NB4 (cell line): Measurements from ENCODE around the gene VAV2.

Experiments
- MYC ChIP-seq: IDR thresholded peaks from 2 replicates; pipeline ENCODE4 v1.6.1; 2011; ENCODE audit warnings: low read depth, low read length
- POLR2A ChIP-seq: IDR thresholded peaks from 2 replicates; pipeline ENCODE4 v1.6.1; 2011; ENCODE audit warnings: mild to moderate bottlenecking; ENCODE audit not compliant: insufficient read length; ENCODE audit errors: extremely low read depth
- TF ChIP-seq, protein P1 (sequence below): IDR thresholded peaks from one replicate; pipeline ENCODE4 v1.5.1; 2012; ENCODE audit warnings: low read depth, low read length
- TF ChIP-seq, protein P2 (sequence below): IDR thresholded peaks from 2 replicates; pipeline ENCODE4 v1.6.1; 2011; ENCODE audit warnings: low read depth, low read length

DNA sequence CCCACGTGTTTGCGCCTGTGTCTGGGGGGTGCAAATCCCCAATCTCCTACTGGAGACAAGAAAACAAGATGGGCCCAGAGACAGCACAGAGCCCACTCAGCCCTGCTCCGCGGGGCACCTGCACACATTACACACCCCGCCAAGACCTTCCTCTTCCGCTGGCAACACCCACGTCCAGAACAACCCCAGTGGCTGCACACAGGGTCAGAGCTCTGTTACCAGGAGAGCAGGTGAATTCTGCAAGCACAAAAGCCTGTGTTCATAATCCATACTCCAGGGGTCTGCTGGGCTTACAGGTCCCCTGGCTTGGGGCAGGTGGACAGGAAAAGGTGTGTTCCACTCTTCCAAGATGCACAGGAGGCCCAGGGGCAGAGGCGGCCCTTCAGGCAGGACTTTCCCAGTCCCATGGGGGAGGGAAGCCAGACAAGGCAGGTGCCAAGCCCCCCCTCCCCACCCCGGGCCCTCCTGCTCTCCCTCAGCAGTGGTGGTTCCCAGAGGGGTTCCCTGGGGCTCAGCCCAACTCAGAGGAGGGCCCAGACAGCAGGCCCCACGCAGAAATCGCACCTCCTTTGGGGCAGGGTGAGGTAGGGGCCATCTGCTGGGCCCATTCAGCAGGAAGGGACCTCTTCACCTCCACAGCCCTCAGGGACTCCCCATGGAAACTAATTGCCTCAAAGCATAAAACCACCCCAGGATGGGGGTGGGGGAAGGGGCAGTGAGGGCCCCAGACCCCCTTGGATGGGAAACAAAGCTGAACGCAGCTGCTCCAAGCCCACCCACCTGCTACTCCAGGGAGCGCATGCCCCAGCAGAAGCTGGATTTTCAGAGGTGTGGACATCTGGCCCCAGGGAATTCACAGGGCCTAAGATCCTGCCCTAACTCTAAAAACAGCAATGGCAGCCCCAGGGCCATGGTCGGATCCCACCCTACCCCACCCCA, 105.3 kb downstream of the VAV2 start:
- TF ChIP-seq, protein P1, sequence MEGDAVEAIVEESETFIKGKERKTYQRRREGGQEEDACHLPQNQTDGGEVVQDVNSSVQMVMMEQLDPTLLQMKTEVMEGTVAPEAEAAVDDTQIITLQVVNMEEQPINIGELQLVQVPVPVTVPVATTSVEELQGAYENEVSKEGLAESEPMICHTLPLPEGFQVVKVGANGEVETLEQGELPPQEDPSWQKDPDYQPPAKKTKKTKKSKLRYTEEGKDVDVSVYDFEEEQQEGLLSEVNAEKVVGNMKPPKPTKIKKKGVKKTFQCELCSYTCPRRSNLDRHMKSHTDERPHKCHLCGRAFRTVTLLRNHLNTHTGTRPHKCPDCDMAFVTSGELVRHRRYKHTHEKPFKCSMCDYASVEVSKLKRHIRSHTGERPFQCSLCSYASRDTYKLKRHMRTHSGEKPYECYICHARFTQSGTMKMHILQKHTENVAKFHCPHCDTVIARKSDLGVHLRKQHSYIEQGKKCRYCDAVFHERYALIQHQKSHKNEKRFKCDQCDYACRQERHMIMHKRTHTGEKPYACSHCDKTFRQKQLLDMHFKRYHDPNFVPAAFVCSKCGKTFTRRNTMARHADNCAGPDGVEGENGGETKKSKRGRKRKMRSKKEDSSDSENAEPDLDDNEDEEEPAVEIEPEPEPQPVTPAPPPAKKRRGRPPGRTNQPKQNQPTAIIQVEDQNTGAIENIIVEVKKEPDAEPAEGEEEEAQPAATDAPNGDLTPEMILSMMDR: no peak
- TF ChIP-seq POLR2A (no peak), MYC (no peak)
- TF ChIP-seq, protein P2, sequence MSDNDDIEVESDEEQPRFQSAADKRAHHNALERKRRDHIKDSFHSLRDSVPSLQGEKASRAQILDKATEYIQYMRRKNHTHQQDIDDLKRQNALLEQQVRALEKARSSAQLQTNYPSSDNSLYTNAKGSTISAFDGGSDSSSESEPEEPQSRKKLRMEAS: no peak
